Prostate gland (tissue), 2 donors: ENCODE data around the gene EPS8L1. TPM values are rescaled to one million over a fixed set of nuclear protein-coding genes. Genes with fewer than 3 reads are reported as not detected.
A peak's percentile ranks its signal among the peaks of the same experiment; 100 is the strongest.

Source experiments
- DNase-seq: peaks from one replicate; pipeline ENCODE4 v3.0.0-alpha.2; 2019; ENCODE audit warnings: low spot score
- H3K27ac ChIP-seq, 2 donors: fragments of 200-600 bp; sonication (generic); 2 replicates each; pipeline ENCODE4 v1.5.1; 2017 to 2019
- H3K27me3 ChIP-seq: fragments of 200-600 bp; sonication (generic); replicated peaks from 2 replicates; pipeline ENCODE4 v1.5.1; 2019; ENCODE audit not compliant: insufficient read depth
- H3K36me3 ChIP-seq, 2 donors: fragments of 200-600 bp; sonication (generic); 1 replicate in 1 of 2; 2 replicates in 1 of 2; pipeline versions ENCODE4 v1.5.1 to v1.8.1; 2017 to 2019
- H3K4me1 ChIP-seq: fragments of 200-600 bp; sonication (generic); replicated peaks from 2 replicates; pipeline ENCODE4 v1.5.1; 2019
- H3K4me3 ChIP-seq, 2 donors: fragments of 200-600 bp; sonication (generic); 2 replicates each; pipeline ENCODE4 v1.5.1; 2017 to 2019
- H3K9me3 ChIP-seq: fragments of 200-600 bp; sonication (generic); 2 replicates; pipeline ENCODE4 v1.5.1; 2017
- CTCF ChIP-seq, 4 experiments: fragments of 200-600 bp in 2 of 4; fragments of 450-650 bp in 2 of 4; sonication (generic) in 2 of 4; IDR thresholded peaks; 1 replicate in 3 of 4; 2 replicates in 1 of 4; pipeline ENCODE4 v1.5.1; 2016 to 2019; ENCODE audit warnings: antibody characterized with exemption in 4 of 4, mild to moderate bottlenecking in 2 of 4, moderate library complexity in 2 of 4
- POLR2A ChIP-seq: fragments of 450-650 bp; IDR thresholded peaks from one replicate; pipeline ENCODE4 v1.6.1; 2016; ENCODE audit warnings: antibody characterized with exemption, mild to moderate bottlenecking
- POLR2AphosphoS5 ChIP-seq: sonication (generic); formaldehyde crosslinking; IDR thresholded peaks from one replicate; pipeline ENCODE4 v1.6.1; 2017; ENCODE audit warnings: antibody characterized with exemption
- WGBS: methylation state at CpG from one replicate; pipeline ENCODE4 v1.1.5; 2018; 5-methylcytosine and 5-hydroxymethylcytosine counted together
- intact Hi-C: fragments of 100-400 bp; cut with DNase I; formaldehyde crosslinking; loops from one replicate; pipeline ENCODE4 v1.14.2; 2022
- total RNA-seq, 2 donors: library from RNA; depleted of rRNA; stranded (reverse); fragments of >200 nt; gene quantifications; one replicate each; pipeline ENCODE4 v1.1.0, GENCODE V29; 2016

Gene EPS8L1
- total RNA-seq, 2 donors from 2014 or later = 36.8 to 62.8 TPM

DNA sequence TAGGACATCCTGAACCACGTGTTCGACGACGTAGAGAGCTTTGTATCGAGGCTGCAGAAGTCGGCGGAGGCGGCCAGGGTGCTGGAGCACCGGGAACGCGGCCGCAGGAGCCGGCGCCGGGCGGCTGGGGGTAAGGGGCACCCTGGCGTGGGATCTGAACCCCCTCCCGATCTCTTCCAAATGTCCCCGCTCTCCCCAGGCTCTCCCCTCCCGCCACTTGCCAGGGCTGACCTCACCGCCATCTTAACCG, 6.0 kb downstream of the EPS8L1 start:
- Histone ChIP-seq H3K27me3 (no peaks in the 10 kb centered on the region), H3K4me3 (no peak overlapping the region)
- DNase-seq = no peak

DNA sequence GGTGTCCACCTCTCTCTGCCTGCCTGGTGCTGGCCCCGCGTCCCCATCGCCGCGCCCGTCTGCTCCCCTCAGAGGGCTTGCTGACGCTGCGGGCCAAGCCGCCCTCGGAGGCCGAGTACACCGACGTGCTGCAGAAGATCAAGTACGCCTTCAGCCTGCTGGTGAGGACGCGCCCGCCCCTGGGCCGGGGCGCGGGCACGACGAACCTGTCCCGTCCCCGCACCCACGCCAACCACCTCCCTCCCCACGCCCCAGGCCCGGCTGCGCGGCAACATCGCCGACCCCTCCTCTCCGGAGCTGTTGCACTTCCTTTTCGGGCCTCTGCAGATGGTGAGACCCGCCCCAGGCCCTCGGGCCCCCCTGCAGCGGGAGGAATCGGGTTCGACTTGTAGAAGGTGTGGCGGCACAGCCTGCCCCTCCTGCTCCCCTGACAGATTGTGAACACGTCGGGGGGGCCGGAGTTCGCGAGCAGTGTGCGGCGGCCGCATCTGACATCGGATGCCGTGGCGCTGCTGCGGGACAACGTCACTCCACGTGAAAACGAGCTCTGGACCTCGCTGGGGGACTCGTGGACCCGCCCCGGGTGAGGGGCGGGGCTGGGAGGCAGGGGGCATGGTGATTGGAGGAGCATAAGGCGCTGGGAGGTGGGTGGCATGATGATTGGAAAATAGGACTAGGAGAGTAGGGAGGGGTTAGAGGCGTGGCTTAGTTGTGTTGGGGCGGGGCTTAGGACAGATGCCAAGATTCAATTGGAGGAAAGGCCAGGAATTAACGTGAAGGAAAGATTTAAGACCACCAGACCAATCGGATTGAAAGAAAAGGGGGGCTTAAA, 6.6 kb downstream of the EPS8L1 start:
- WGBS = 26% methylated on average over 64 of the region's 64 CpGs
- H3K9me3 ChIP-seq = no peaks in the 10 kb centered on the region
- TF ChIP-seq POLR2A (no peak), POLR2AphosphoS5 (no peak), CTCF (IDR thresholded peaks at IDR 0.05) (no peak)
- no peak overlapping the region for H3K27ac ChIP-seq
- H3K36me3 ChIP-seq = no peaks in the 10 kb centered on the region
- no peak for DNase-seq
- peaks cover 4% of the 10 kb centered on the region for H3K4me1 ChIP-seq
- H3K27me3 ChIP-seq = no peaks in the 10 kb centered on the region
- intact Hi-C loops = no loop called here
- no peak overlapping the region for H3K4me3 ChIP-seq

More for the DNA sequence above, 6.0 kb downstream of the EPS8L1 start:
- Histone ChIP-seq H3K27ac (no peak overlapping the region), H3K4me1 (peaks cover 3% of the 10 kb centered on the region), H3K9me3 (no peaks in the 10 kb centered on the region), H3K36me3 (no peaks in the 10 kb centered on the region)
- intact Hi-C loops = no loop called here
- WGBS = 14% methylated on average over 22 of the region's 22 CpGs
- TF ChIP-seq POLR2AphosphoS5 (no peak), POLR2A (no peak), CTCF (IDR thresholded peaks at IDR 0.05) (no peak)

- H3K27ac ChIP-seq = no peak overlapping the region
- H3K27me3 ChIP-seq = no peaks in the 10 kb centered on the region
- no peak overlapping the region for H3K4me3 ChIP-seq
- intact Hi-C loops = no loop called here
- peaks cover 4% of the 10 kb centered on the region for H3K4me1 ChIP-seq
- H3K36me3 ChIP-seq = no peaks in the 10 kb centered on the region
- 63% methylated on average over 36 of the region's 42 CpGs for WGBS
- H3K9me3 ChIP-seq = no peaks in the 10 kb centered on the region
- DNase-seq = no peak
- no peak for TF ChIP-seq CTCF (IDR thresholded peaks at IDR 0.05)
- no peak for TF ChIP-seq POLR2A
- TF ChIP-seq POLR2AphosphoS5 = no peak
Observed at GRCh38 chr19:55083004-55083850, 7.6 kb downstream of the EPS8L1 start.

DNA sequence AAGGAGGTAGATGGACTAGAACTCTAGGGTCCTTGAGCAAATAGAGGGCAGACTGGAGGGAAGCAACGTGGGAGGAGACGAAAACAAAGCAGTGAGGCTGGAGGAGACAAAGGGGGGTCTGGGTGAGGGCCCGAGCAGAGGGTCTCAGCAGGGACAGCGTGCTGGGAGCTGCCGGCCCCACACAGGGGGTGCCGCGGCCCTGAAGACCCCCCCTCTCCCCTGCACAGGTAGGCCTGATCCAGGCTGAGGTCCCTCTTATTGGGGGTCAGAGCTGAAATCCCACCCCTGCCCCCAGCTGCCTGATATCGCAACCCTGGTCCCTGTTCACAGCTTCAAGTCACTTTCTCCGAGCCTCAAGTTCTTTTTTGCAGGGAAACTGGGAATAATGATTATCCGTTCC, 8.7 kb downstream of the EPS8L1 start:
- no peak overlapping the region for H3K4me3 ChIP-seq
- H3K36me3 ChIP-seq = no peaks in the 10 kb centered on the region
- H3K9me3 ChIP-seq = no peaks in the 10 kb centered on the region
- intact Hi-C loops = no loop called here
- DNase-seq = no peak
- H3K4me1 ChIP-seq = peaks cover 4% of the 10 kb centered on the region
- H3K27ac ChIP-seq = no peak overlapping the region
- 83% methylated on average over 10 of the region's 10 CpGs for WGBS
- H3K27me3 ChIP-seq = no peaks in the 10 kb centered on the region
- TF ChIP-seq POLR2AphosphoS5 = no peak

GRCh38 chr19:55085923-55086715, 10.4 kb downstream of the EPS8L1 start:
- H3K4me3 ChIP-seq = peak overlapping the region; percentile 25 to 36
- peaks cover 0 to under 1% of the 10 kb centered on the region in 2 donors for H3K36me3 ChIP-seq
- DNase-seq = no peak
- peaks cover 4% of the 10 kb centered on the region for H3K4me1 ChIP-seq
- no peak for TF ChIP-seq CTCF (IDR thresholded peaks at IDR 0.05)
- no peak for TF ChIP-seq POLR2A
- TF ChIP-seq POLR2AphosphoS5 = no peak
- H3K27ac ChIP-seq = peak overlapping the region in 1 of 2 donors; percentile 38
- H3K27me3 ChIP-seq = no peaks in the 10 kb centered on the region
- H3K9me3 ChIP-seq = no peaks in the 10 kb centered on the region
- 38% methylated on average over 33 of the region's 35 CpGs for WGBS
- intact Hi-C loops = no loop called here
